Measurements from ENCODE around the gene SCAF1.
A peak's percentile ranks its signal among the peaks of the same experiment; 100 is the strongest.
"Not testable (repeated sequence)": the region's sequence is repeated elsewhere in the genome, so short reads cannot be mapped to it uniquely, and the experiment has no call there.

The SCAF1 gene

GRCh38 chr19:49629659-49630058 is 12.3 kb upstream of the SCAF1 start:
- TF ChIP-seq POLR2A (IDR thresholded peaks at IDR 0.05; ENCODE audit: low read length) (no peak), GATA1 (IDR thresholded peaks at IDR 0.05; ENCODE audit: low read depth, low read length) (no peak)
- DNase-seq: no peak

- no peak for TF ChIP-seq GATA1 (IDR thresholded peaks at IDR 0.05; ENCODE audit: low read depth, low read length)
- TF ChIP-seq POLR2A (IDR thresholded peaks at IDR 0.05; ENCODE audit: low read length): no peak
- DNase-seq: no peak
Measured at GRCh38 chr19:49631014-49631588, 10.9 kb upstream of the SCAF1 start.

GRCh38 chr19:49631610-49632192 is 10.3 kb upstream of the SCAF1 start:
- TF ChIP-seq GATA1 (IDR thresholded peaks at IDR 0.05; ENCODE audit: low read depth, low read length) (no peak), POLR2A (IDR thresholded peaks at IDR 0.05; ENCODE audit: low read length) (no peak)

GRCh38 chr19:49632576-49632975 is 9.4 kb upstream of the SCAF1 start:
- DNase-seq: no peak
- TF ChIP-seq POLR2A (IDR thresholded peaks at IDR 0.05; ENCODE audit: low read length) (no peak), GATA1 (IDR thresholded peaks at IDR 0.05; ENCODE audit: low read depth, low read length) (no peak)

More at GRCh38 chr19:49631610-49632192, 10.3 kb upstream of the SCAF1 start:
- no peak for DNase-seq

DNA sequence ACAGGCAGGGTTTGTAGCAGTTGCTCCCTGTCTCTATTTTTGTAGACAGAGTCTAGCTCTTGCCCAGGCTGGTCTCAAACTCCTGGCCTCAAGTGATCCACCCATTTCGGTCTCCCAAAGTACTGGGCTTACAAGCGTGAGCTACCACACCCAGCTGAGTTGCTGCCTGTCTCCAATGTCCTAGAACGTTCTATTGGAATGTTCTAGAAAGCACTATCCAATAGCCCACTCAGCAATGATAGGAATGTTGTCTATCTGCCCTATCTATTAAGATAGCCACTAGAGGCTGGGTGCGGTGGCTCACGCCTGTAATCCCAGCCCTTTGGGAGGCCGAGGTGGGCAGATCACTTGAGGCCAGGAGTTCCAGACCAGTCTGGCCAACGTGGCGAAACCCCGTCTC is 8.7 kb upstream of the SCAF1 start:
- DNase-seq: not testable (repeated sequence)

- TF ChIP-seq GATA1 (IDR thresholded peaks at IDR 0.05; ENCODE audit: low read depth, low read length): no peak
- no peak for TF ChIP-seq POLR2A (IDR thresholded peaks at IDR 0.05; ENCODE audit: low read length)
- no peak for DNase-seq
Measured at GRCh38 chr19:49635530-49636232, 6.3 kb upstream of the SCAF1 start.

GRCh38 chr19:49636233-49636932 is 5.6 kb upstream of the SCAF1 start:
- TF ChIP-seq GATA1 (IDR thresholded peaks at IDR 0.05; ENCODE audit: low read depth, low read length) (no peak), POLR2A (IDR thresholded peaks at IDR 0.05; ENCODE audit: low read length) (no peak)
- DNase-seq: no peak

DNA sequence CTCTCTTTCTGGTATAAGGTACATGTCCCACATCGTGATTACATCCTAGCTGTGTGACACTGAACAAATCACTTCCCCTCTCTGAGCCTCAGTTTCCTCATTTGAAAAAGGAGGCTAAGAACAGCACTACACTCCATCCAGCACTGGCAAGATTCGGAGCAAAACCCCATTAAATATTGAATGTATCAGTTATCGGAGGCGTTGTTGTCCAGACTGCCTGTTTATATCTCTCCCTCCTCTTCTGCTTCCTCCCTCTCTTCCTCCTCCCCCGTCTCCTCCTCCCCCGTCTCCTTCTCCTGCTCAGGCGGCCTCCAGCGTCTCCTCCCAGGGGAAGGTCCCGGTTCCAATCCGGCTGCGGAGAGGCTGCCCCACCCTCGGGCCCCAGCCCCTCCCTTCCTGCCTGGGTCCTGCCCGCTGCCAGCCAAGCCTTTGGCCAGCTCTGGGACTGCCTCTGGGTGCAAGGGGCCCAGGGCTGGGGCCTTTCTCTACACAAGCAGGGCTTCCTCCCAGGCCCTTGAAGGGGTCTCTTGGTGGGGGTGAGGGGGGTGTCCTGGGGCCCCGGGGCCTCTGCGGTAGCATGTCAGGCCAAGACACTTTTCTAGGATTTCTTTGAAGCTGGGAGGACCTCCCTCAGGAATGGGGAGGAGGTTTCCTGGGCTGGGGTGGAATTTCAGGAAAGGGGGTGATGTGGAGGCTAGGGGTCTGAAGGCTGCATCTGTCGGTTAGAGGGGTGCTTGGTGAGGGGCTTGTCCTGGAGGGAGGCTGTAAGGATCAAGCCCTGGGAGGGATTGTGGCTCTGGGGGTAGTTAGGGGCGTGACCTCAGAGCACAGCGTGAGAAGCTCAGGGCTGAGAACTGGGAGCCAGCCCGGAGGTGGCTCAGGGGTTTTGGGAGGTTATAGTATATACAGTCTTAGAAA is 3.9 kb upstream of the SCAF1 start:
- DNase-seq: peak in 1 of 2 experiments; percentile 51
- TF ChIP-seq GATA1 (IDR thresholded peaks at IDR 0.05; ENCODE audit: low read depth, low read length): no peak
- no peak for TF ChIP-seq POLR2A (IDR thresholded peaks at IDR 0.05; ENCODE audit: low read length)

DNA sequence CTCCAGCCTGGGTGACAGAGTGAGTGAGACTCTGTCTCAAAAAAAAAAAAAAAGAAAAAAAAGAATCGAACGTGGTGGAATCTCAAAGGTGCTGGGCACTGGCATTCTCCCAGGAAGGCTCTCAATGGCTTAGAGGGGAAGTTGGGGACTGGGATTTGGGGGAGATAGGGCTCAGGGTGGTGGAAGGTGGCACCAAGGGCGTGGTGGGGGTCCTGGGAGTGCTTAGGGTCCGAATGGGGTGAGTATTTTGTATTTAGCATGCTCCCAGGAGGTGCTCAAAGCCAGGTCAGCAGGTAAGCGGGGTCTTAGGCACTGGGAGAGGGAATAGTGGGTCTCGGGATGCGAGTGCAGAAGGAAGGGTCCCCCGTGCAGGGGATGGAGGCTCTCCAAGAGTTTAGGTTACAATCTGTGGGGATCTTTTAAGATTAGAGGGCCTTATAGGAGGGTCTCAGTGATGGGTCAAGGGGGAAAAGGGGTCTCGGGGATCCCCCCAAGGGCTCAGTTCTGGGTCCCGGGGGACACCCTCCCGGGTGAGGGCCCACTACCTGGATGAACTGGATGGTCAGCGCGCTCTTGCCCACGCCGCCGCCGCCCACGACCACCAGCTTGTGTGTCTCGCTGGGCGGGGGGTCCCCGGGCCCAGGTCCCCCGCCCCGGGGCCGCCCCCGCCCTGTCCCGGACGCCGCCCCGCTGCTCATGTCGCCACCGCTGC is 2.5 kb upstream of the SCAF1 start:
- DNase-seq: no peak
- TF ChIP-seq POLR2A (IDR thresholded peaks at IDR 0.05; ENCODE audit: low read length) (no peak), GATA1 (IDR thresholded peaks at IDR 0.05; ENCODE audit: low read depth, low read length) (no peak)

DNA sequence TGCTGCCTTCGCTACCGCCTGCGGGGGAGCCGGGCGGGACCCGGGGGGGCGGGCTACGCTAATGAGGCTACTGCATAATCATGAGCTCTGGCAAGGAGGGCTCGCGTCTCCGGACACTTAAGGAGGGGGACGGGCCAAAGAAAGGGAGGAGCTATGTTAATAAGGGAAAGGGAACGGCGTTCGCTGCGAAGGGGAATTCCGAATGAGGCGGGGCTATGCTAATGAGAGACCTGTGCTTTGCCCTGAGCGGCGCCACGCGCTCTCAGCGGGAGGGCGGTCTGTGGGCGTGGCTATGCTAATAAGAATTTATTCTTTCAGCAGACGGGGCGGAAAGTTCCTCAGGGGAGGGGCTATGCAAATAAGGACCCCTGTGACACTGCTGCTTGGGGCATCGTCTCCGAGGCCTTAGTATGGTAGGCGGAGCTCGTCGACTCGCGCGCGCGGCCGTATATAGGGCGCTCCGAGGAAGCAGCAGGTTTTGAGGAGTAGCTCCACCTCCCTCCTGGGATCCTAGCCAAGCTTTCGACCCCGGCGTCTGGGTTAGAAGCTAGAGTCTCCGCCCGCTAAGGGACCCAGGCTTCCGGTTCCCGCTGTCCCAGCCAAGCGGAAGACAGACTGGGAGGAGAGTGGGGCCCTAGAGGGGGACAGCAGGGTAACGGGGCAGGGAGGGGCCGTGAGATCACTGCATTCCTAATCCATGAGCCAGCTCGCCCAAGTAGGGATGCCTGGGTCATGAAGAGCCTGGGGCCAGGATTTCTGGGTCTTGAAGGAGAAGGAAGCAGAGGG is 1.7 kb upstream of the SCAF1 start, which contains the start of gene RRAS:
TSS of gene RRAS (minus strand) at position 31 of the 786 bp plus-strand sequence. CDS start 45 bp downstream, outside the sequence.
- TF ChIP-seq GATA1 (IDR thresholded peaks at IDR 0.05; ENCODE audit: low read depth, low read length) (no peak), POLR2A (IDR thresholded peaks at IDR 0.05; ENCODE audit: low read length) (peak; percentile 91)
- peak; percentile 100 for DNase-seq

DNA sequence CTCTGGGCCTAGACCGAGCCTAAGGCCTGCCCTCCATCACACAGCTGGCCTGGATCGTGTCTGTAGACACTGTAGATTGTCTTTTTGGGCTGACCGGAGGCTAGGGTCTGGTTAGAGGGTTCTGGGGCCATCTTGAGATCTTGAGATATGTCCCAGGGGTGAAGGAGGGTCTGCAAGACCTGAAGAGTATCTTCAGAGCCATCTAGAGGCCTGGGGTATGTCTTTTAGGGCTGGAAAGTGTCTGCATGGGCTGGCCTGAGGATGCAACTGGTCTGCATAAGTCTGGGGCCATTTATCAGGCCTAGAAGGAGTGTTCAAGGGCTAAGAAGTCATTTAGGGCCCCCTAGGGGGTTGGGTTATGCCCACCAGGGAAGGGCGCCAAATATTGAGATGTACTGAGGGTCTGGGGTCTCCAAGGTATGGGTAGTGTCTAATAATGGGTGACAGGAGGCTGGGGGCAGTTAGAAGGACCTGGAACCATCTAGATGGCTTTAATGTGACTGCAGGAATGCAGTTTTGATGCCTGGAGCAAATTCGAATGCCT is 555 bp downstream of the SCAF1 start:
- no peak for DNase-seq
- TF ChIP-seq GATA1 (IDR thresholded peaks at IDR 0.05; ENCODE audit: low read depth, low read length): no peak
- TF ChIP-seq POLR2A (IDR thresholded peaks at IDR 0.05; ENCODE audit: low read length): no peak

GRCh38 chr19:49643466-49643865 is 1.5 kb downstream of the SCAF1 start:
- peak; percentile 65 to 81 for DNase-seq
- TF ChIP-seq GATA1 (IDR thresholded peaks at IDR 0.05; ENCODE audit: low read depth, low read length): no peak
- no peak for TF ChIP-seq POLR2A (IDR thresholded peaks at IDR 0.05; ENCODE audit: low read length)
